Measurements from ENCODE around the gene FDXR. TPM values are rescaled to one million over a fixed set of nuclear protein-coding genes. Genes with fewer than 3 reads are reported as not detected.
A peak's percentile ranks its signal among the peaks of the same experiment; 100 is the strongest.

Gene FDXR
- total and polyA plus RNA-seq, 9 of the 15 experiments (the other 6 are each of a cell fraction or from before 2014, with no cell fraction given), result 0.89 to 70.7 (median 30.9) TPM

GRCh38 chr17:74859459-74860228 lies 13.2 kb downstream of the FDXR start, which contains the start of gene GRIN2C:
GRIN2C (minus strand) TSS chr17:74859885; CDS start chr17:74855092, 4,793 bp downstream.
- FAIRE-seq (no peak), ATAC-seq (0 out of 3 replicates have a peak, but pooled peaks have one; percentile 23), DNase-seq (ENCODE audit: extremely low read depth in 1 of 4, low spot score in 3 of 4) (peak in 3 of 4 experiments; percentile 52 to 63 (median 60))
- Histone ChIP-seq H3K27ac (ENCODE audit: extremely low read depth, low read depth, low read length) (no peak within 1 kb of the TSS), H3K36me3 (ENCODE audit: control insufficient read depth, insufficient read depth, low read length) (peaks cover 24% of the 10 kb centered on the region; the same call in 1 of the 3 replicates), H3K4me2 (ENCODE audit: insufficient read depth, low read length) (no peak within 1 kb of the TSS), H2AFZ (ENCODE audit: low read depth, low read length) (no peak within 1 kb of the TSS), H3K27me3 (ENCODE audit: control insufficient read depth in 2 of 2, insufficient read depth in 2 of 2, low read length in 2 of 2) (peaks cover 0 to 21% of the 10 kb centered on the region in 2 experiments; a peak in 2 of 5 replicates), H3K4me1 (replicated peaks in 1 of 2; ENCODE audit: control insufficient read depth in 2 of 2, insufficient read depth in 2 of 2, low read length in 2 of 2) (peaks cover 2 to 51% of the 10 kb centered on the region in 2 experiments), H3K9me3 (replicated peaks; ENCODE audit: control insufficient read depth, insufficient read depth, low read depth, low read length) (no peaks in the 10 kb centered on the region), H3K4me3 (peak within 1 kb of the TSS; percentile 24), H3K9me1 (ENCODE audit: control insufficient read depth, insufficient read depth, low read length) (no peaks in the 10 kb centered on the region), H4K20me1 (replicated peaks; ENCODE audit: control insufficient read depth, insufficient read depth, low read length) (no peaks in the 10 kb centered on the region), H3K79me2 (ENCODE audit: control insufficient read depth, insufficient read depth, low read length) (no peaks in the 10 kb centered on the region), H3K9ac (ENCODE audit: insufficient read depth in 1 of 2, low read depth in 2 of 2, low read length in 2 of 2) (no peak within 1 kb of the TSS; a peak in 1 of 4 replicates)
- no TSS peak for BruUV-seq (replicated peaks)
- intact Hi-C loops (cut with micrococcal nuclease) (no loop called here), in situ Hi-C loops (cut with MboI) (loop anchor here (5.0 kb wide), 1 partner anchor 67 kb away; no protein-coding TSS in a partner anchor)
- ChIA-PET CTCF (ENCODE audit: low intra/inter-chr PET ratio) (interaction anchor here (0.6 kb wide), 1 partner anchor 116 kb away, joined by 6 read pairs; no protein-coding TSS in a partner anchor), POLR2A (interaction anchor here (0.6 to 8.0 kb wide), 4 partner anchors 9 to 128 kb away, joined by 3 to 62 read pairs (median 3); partner anchors contain the start of genes CDR2L and FDXR)
- 44% methylated on average over 14 of the region's 72 CpGs for WGBS (ENCODE audit: insufficient coverage, low coverage, missing lambda C conversion rate)
- TF ChIP-seq KLF10 (CRISPR knock-in tag; IDR thresholded peaks at IDR 0.05) (no peak), U2AF1 (optimal IDR thresholded peaks at IDR 0.05; ENCODE audit: low read depth, low read length) (no peak), SAFB (IDR thresholded peaks at IDR 0.05; ENCODE audit: borderline replicate concordance, low read depth, low read length) (peak; percentile 72; the same call in 1 of the 2 replicates), NCOA1 (IDR thresholded peaks at IDR 0.05; ENCODE audit: low read depth) (no peak), VEZF1 (CRISPR knock-in tag; IDR thresholded peaks at IDR 0.05) (no peak), MBD1 (CRISPR knock-in tag; IDR thresholded peaks at IDR 0.05) (no peak), BRF2 (IDR thresholded peaks at IDR 0.05; ENCODE audit: borderline replicate concordance, insufficient read depth, insufficient read length) (no peak), BRD4 (IDR thresholded peaks at IDR 0.05) (no peak), CTCF (IDR thresholded peaks at IDR 0.05 in 2 of 3, conservative IDR thresholded peaks at IDR 0.05 in 1 of 3; ENCODE audit: insufficient read depth in 2 of 3, low read depth in 1 of 3, low read length in 3 of 3) (peak in 1 of 3 experiments; percentile 45; a peak in 1 of 6 replicates), KDM1A (IDR thresholded peaks at IDR 0.05) (no peak)
- TF ChIP-seq, protein P1, sequence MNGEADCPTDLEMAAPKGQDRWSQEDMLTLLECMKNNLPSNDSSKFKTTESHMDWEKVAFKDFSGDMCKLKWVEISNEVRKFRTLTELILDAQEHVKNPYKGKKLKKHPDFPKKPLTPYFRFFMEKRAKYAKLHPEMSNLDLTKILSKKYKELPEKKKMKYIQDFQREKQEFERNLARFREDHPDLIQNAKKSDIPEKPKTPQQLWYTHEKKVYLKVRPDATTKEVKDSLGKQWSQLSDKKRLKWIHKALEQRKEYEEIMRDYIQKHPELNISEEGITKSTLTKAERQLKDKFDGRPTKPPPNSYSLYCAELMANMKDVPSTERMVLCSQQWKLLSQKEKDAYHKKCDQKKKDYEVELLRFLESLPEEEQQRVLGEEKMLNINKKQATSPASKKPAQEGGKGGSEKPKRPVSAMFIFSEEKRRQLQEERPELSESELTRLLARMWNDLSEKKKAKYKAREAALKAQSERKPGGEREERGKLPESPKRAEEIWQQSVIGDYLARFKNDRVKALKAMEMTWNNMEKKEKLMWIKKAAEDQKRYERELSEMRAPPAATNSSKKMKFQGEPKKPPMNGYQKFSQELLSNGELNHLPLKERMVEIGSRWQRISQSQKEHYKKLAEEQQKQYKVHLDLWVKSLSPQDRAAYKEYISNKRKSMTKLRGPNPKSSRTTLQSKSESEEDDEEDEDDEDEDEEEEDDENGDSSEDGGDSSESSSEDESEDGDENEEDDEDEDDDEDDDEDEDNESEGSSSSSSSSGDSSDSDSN (IDR thresholded peaks at IDR 0.05; ENCODE audit: borderline replicate concordance in 1 of 2, low read depth in 2 of 2, low read length in 2 of 2), result no peak
